GM18508 (cell line): ENCODE results near the gene RIMS4.

Experiments used
- ATAC-seq: cut with Tn5 transposase; IDR thresholded peaks from one replicate; pipeline ENCODE4 v1.9.1; 2021; ENCODE audit warnings: moderate number of reproducible peaks; ENCODE audit not compliant: insufficient read depth, unreplicated experiment

RIMS4 gene

GRCh38 chr20:44810391-44811149 is at the start of gene RIMS4:
Gene RIMS4 (minus strand): TSS chr20:44810546. CDS start chr20:44810271, 275 bp downstream.
- ATAC-seq, result no peak

- ATAC-seq, result no peak
These were observed 48.4 kb upstream of the RIMS4 start for GRCh38 chr20:44858606-44859360.

DNA sequence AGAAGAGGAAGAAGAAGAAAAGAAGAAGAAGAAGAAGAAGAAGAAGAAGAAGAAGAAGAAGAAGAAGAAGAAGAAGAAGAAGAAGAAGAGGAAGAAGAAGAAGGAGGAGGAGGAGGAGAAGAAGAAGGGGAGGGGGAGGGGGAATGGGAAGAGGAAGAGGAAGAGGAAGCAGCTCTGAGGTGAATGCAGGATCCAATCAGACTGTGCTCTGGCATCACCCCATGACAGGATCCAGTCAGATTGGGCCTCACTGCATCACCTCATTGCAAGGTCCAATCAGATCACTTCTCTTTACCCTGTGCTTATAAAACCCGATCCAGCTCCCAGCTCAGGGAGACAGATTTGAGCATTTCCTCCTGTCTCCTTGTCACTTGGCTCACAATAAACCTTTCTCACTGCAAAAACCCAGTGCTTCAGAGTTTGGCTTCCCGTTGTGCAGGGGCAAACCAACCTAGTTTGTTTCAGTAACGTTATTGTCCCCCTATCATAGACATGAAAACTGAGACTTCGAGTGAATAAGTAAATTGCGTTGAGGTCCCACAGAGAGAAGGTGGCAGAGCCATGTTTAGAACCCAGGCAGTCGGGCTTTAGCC is 46.6 kb upstream of the RIMS4 start:
- ATAC-seq, result no peak

- no peak for ATAC-seq
These were observed 46.1 kb upstream of the RIMS4 start for GRCh38 chr20:44856442-44856841.

DNA sequence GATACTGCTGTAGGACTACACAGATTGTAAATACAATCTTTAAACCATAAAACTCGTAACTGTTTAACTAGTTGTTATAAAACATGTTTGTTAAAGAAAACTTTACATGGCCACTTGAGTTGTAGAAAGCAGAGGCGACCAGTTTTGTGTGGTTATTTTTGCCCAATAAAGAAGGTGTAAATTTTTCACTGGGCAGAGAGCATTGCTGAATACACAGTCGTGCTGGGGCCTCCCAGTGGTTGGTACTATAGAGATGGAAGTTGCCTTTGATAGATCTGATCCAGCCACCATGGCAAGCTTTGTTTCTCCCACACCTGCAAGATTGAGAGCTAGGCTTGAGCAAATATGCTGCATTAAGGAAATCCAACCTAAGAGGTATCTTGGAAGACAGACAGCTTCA is 41.2 kb upstream of the RIMS4 start:
- no peak for ATAC-seq

GRCh38 chr20:44850837-44851236 is 40.5 kb upstream of the RIMS4 start:
- ATAC-seq, result no peak

DNA sequence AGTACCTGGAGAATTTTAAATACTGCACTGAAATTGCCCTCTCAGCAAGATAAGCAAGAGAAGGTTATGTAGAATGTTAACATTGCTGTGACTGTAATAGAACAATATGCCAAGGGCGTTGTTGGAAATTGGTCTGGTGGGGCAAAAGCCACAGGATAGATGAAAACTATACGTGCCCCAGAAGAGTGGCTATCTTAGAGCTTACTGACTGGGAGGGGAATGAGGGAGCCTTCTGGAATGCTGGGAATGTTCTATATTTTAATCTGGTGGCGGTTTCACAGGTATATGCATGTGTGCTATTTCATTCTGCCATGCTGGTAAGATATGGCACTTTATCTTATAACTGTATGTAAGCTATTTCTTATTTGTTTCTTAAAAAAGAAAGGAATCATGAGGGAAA is 39.9 kb upstream of the RIMS4 start:
- no peak for ATAC-seq

DNA sequence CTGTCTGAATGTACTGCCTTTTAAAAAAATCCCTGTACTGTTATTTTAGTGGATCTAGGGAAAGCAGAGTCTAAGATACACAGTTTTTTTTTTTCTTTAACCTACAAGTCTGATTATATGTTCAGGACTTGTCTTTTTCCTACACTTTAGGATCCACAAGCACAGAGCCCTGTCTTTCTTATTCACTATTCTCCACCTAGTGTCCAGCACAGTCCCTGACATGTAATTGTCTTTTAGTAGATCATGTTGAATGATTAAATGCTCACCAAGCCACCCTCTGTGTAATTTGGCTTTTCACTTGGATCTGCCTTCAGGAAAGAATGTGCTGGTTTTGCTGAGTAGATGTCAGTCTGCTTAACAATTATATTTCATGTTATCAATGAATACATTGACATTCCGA is 39.4 kb upstream of the RIMS4 start:
- ATAC-seq, result no peak

DNA sequence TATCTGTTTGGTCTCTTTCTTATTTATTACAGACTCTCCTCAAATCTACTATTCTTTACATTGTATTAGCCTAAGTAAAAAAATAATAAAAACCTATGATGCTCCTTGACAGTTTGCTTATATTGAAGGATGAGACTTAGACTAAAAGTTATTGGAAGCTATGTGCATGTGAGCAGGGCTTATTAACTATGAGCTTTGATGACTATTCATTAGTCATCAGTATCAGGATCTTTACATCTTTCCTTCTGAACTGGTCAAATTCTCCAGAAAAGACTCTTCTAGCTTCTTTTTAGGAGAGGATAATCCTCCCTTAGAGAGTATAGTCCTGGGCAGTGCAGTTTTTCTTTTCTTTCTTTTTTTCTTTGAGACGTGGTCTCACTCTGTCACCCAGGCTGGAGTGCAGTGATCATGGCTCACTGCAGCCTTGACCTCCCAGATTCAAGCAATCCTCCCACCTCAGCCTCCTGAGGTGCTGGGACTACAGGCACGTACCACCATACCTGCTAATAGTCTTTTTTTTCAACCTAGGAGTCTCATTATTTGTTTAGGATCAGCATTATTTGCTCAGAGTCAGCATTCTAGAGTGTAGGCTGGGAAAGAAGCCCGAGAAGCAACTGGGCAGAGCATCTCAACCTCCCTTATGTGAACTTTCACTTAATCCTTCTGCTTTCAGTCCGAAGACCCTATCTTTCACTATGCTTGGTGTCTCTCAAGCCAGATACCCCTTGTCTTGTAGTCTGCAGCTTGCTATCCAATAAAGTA is 38.1 kb upstream of the RIMS4 start:
- no peak for ATAC-seq

GRCh38 chr20:44843876-44844275 is 33.5 kb upstream of the RIMS4 start:
- no peak for ATAC-seq

DNA sequence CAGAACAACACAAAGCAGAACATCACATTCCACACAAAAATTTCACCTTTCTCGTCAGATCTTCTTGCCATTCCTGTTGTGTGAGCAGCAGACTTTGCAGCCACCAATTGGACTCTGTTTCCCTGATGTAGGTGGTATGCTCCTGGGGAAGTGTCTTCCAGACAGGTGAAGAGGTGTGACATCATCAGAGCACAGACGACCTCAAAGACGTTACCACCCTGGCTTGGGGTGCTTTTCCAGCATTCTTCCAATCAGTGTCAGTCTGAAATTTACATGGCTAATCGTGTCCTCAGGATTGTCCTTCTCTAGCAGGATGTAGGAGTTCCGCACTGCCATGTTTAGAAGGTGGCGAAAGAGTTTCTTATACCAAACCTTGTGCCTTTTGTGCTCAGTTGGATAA is 31.6 kb upstream of the RIMS4 start:
- ATAC-seq, result no peak

DNA sequence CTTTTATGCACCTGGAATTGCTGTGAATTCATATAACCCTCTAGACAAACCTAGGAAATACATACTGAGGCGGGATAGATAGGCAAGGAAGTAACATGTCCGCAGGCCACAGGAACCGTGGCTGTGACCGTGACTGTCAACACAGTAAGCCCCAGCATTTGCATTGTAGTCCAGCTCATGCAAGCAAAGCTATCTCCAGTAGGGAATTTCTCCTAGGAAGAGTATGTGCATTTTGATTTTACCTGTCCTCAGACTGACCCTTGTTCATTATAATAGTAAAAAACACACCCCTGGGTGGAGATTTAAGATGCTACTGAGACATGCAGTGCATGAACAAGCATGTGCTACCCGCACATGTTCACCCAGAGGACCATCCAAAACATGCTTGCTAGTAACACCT is 30.5 kb upstream of the RIMS4 start:
- no peak for ATAC-seq

DNA sequence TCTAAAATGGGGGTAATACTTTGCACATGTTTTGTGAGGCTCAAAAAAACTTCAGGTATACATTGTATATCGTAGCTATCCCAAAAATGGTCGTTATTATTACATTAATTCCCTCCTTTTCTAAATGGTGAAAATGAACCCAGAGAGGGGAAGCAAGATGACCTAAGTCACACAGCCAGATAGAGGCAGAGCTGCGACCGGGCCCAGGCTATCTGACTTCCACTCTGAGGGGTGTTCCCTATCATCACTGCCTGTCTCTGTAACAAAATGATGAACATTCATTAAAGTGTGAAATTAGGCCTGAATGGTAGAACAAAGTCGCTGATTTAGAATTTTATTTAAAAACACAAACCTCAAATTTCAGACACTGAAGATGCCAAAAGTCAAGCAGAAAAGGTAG is 29.1 kb upstream of the RIMS4 start:
- ATAC-seq, result no peak

DNA sequence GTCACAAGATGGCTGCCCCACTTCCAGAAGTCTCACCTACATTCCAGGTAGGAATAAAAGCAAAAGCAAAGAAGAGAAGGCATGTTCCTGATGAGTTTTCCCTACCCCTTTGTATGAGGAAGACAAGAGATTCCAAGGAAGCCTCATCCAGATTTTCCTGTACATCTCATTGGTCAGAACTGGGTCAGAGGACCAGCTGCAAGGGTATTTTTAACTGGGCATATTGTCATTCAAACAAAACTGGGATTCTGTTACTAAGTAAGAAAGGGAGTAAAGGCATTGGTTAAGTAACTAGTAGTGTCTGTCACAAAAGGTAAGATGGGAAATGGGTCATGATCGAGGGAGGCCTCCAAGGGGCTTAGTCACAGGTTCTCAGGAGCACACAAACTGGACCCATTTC is 28.2 kb upstream of the RIMS4 start:
- no peak for ATAC-seq

DNA sequence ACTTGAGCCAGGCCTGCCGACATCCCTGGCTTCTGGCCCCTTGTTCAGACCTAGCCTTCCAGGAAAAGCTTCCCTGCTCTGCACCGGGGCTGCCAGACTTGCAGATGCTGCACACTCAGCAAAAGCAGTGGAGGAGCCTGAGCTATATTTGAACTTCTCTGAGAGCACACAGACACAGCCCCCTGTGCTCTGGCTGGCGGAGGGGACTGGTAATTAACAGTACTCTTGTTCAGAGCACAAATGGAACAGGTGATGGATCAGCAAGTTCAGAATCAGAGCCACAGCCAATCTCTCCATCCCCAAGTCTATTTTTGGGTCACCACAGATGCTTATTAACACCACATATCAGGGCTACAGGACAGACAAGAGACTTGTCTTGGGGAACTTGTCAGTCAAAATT is 27.6 kb upstream of the RIMS4 start:
- no peak for ATAC-seq

DNA sequence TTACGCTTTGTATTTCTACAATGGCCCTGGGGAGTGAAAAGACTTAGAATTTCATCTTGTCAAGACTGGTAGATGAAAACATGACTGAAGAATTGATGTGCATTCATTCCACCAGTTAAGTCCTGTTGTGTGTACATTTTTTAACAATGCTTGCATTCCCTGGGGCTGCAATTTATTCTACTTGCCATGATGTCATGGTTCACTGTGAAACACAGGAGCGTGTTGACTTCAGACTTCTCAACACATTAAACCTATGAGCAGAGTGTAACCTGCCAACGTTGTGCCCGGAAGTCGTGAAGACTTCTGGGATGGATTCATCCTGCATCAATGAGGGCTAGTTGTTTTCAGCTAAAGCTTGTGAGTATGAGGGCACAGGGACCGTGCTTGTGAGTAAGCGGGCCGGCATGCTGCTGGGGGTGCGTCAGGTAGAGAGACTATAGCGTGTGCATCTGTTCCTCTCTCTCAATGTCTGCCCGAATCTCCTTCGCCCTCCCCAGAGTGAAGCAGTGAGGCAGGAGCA is 26.3 kb upstream of the RIMS4 start:
- no peak for ATAC-seq

- ATAC-seq, result no peak
These were observed 25.4 kb upstream of the RIMS4 start for GRCh38 chr20:44835661-44836221.

- no peak for ATAC-seq
These were observed 24.8 kb upstream of the RIMS4 start for GRCh38 chr20:44835116-44835515.

GRCh38 chr20:44834693-44835092 is 24.3 kb upstream of the RIMS4 start:
- ATAC-seq, result no peak

GRCh38 chr20:44833437-44833836 is 23.1 kb upstream of the RIMS4 start:
- no peak for ATAC-seq
